ENCODE measurements around the gene CTSV.
"Not testable (repeated sequence)": the region's sequence is repeated elsewhere in the genome, so short reads cannot be mapped to it uniquely, and the experiment has no call there.

The CTSV gene

GRCh38 chr9:97072285-97072776, 33.4 kb upstream of the CTSV start:
- Histone ChIP-seq H3K9ac (ENCODE audit: low read length in 2 of 2) (no peak overlapping the region), H3K36me3 (ENCODE audit: control insufficient read depth in 2 of 2, insufficient read depth in 2 of 2, low read length in 2 of 2) (no peaks in the 10 kb centered on the region), H3K9me3 (ENCODE audit: control insufficient read depth in 2 of 2, low read length in 2 of 2) (no peaks in the 10 kb centered on the region), H3K4me1 (ENCODE audit: control insufficient read depth, insufficient read depth, low read length) (peaks cover 5% of the 10 kb centered on the region), H3K27me3 (ENCODE audit: control insufficient read depth in 1 of 2, insufficient read depth in 2 of 2, low read length in 2 of 2) (peaks cover 15 to 17% of the 10 kb centered on the region in 2 donors), H3K4me3 (ENCODE audit: low read length in 2 of 2) (no peak overlapping the region), H3K27ac (ENCODE audit: low read length) (no peak overlapping the region)

DNA sequence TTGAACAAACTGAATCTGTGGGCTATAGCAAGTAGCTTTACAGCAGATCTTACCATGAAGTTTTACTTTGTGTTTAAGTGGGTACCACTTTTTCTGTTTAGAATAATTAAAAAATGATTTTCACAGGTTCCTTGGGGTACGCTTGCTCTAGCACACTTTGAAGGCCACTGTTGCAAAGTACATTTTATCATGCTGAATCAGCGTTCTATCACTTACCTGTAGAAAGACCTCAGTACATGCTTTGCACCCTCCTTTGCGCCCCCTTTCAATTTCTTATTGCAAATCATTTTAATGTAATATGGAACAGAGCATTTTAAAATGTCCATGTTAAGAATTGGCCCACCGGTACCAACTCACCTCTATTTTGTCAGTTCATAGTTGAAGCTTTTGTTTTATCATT, 31.4 kb upstream of the CTSV start:
- H3K27me3 ChIP-seq (ENCODE audit: control insufficient read depth in 1 of 2, insufficient read depth in 2 of 2, low read length in 2 of 2); H3K27ac ChIP-seq (ENCODE audit: low read length); H3K4me1 ChIP-seq (ENCODE audit: control insufficient read depth, insufficient read depth, low read length); H3K36me3 ChIP-seq (ENCODE audit: control insufficient read depth in 2 of 2, insufficient read depth in 2 of 2, low read length in 2 of 2); H3K9me3 ChIP-seq (ENCODE audit: control insufficient read depth in 2 of 2, low read length in 2 of 2); H3K9ac ChIP-seq (ENCODE audit: low read length in 2 of 2); H3K4me3 ChIP-seq (ENCODE audit: low read length in 2 of 2): not testable (repeated sequence)

DNA sequence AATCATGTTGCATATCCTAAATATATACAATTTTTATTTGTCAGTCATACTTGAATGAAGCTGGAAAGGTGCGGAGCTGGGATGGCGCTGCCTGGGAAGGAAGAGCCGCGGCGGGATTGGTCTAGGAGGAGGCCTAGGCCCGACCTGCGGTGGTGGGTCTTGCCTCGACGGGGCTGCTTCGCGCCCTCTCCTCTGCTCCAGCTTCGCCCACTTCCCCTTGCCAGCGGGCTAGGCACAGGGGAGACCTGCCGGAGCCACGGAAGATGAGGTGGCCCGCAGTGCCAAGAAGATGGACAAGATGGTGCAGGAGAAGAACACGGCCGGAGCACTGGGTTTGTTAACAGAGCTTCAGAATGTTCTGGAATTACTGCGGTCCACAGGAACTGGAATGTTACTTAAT, 28.5 kb upstream of the CTSV start:
- Histone ChIP-seq H3K27ac (ENCODE audit: low read length) (no peak overlapping the region), H3K4me3 (ENCODE audit: low read length in 2 of 2) (no peak overlapping the region), H3K36me3 (ENCODE audit: control insufficient read depth in 2 of 2, insufficient read depth in 2 of 2, low read length in 2 of 2) (no peaks in the 10 kb centered on the region), H3K27me3 (ENCODE audit: control insufficient read depth in 1 of 2, insufficient read depth in 2 of 2, low read length in 2 of 2) (peaks cover 2 to 4% of the 10 kb centered on the region in 2 donors), H3K9ac (ENCODE audit: low read length in 2 of 2) (no peak overlapping the region), H3K9me3 (ENCODE audit: control insufficient read depth in 2 of 2, low read length in 2 of 2) (peaks cover 0 to 4% of the 10 kb centered on the region in 2 donors), H3K4me1 (ENCODE audit: control insufficient read depth, insufficient read depth, low read length) (no peaks in the 10 kb centered on the region)

DNA sequence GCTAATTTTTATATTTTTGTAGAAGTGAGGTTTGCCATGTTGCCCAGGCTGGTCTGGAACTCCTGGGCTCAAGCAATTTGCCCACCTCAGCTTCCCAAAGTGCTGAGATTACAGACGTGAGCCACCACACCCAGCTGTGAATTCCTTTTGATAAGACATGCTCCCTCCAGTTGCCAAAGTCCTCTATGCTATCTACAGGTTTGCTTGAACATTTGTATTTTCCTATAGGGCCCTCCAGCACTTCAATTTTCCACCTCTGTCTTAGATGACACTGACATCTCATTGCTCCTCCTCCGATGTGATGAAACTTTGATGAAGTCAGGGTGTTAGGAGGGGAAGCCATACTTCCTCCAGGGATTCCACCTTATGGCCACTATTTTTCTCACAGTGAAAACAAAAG, 25.2 kb upstream of the CTSV start:
- Histone ChIP-seq H3K4me1 (ENCODE audit: control insufficient read depth, insufficient read depth, low read length) (no peaks in the 10 kb centered on the region), H3K27me3 (ENCODE audit: control insufficient read depth in 1 of 2, insufficient read depth in 2 of 2, low read length in 2 of 2) (no peaks in the 10 kb centered on the region), H3K4me3 (ENCODE audit: low read length in 2 of 2) (no peak overlapping the region), H3K36me3 (ENCODE audit: control insufficient read depth in 2 of 2, insufficient read depth in 2 of 2, low read length in 2 of 2) (no peaks in the 10 kb centered on the region), H3K9ac (ENCODE audit: low read length in 2 of 2) (no peak overlapping the region), H3K9me3 (ENCODE audit: control insufficient read depth in 2 of 2, low read length in 2 of 2) (peaks cover 0 to 4% of the 10 kb centered on the region in 2 donors), H3K27ac (ENCODE audit: low read length) (no peak overlapping the region)

- no peak overlapping the region for H3K27ac ChIP-seq (ENCODE audit: low read length)
- no peaks in the 10 kb centered on the region for H3K4me1 ChIP-seq (ENCODE audit: control insufficient read depth, insufficient read depth, low read length)
- H3K4me3 ChIP-seq (ENCODE audit: low read length in 2 of 2): no peak overlapping the region
- H3K27me3 ChIP-seq (ENCODE audit: control insufficient read depth in 1 of 2, insufficient read depth in 2 of 2, low read length in 2 of 2): peaks cover 0 to 3% of the 10 kb centered on the region in 2 donors
- H3K9me3 ChIP-seq (ENCODE audit: control insufficient read depth in 2 of 2, low read length in 2 of 2): no peaks in the 10 kb centered on the region
- no peaks in the 10 kb centered on the region for H3K36me3 ChIP-seq (ENCODE audit: control insufficient read depth in 2 of 2, insufficient read depth in 2 of 2, low read length in 2 of 2)
- H3K9ac ChIP-seq (ENCODE audit: low read length in 2 of 2): no peak overlapping the region
These were observed 21.9 kb upstream of the CTSV start for GRCh38 chr9:97060796-97061195.

DNA sequence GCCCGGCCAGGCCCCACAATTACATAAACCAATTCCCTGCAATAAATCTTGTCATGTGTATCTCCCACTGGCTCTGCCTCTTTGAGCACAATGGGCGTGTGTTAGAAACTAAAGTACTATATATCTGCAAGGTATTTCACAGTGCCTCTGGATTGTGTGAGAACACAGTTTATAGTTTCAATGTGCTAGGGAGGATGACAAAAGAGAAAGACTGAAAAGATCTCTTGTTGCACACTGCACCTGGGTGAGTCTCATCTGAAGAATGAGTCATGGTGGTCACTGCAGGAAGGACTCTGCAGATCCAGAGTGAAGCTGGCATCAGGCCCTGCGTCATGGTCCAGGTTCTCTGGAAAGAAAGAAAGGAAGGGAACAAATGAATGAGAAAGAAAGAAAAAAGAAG, 20.7 kb upstream of the CTSV start:
- H3K27ac ChIP-seq (ENCODE audit: low read length): no peak overlapping the region
- H3K4me3 ChIP-seq (ENCODE audit: low read length in 2 of 2): no peak overlapping the region
- no peaks in the 10 kb centered on the region for H3K36me3 ChIP-seq (ENCODE audit: control insufficient read depth in 2 of 2, insufficient read depth in 2 of 2, low read length in 2 of 2)
- H3K27me3 ChIP-seq (ENCODE audit: control insufficient read depth in 1 of 2, insufficient read depth in 2 of 2, low read length in 2 of 2): peaks cover 2 to 3% of the 10 kb centered on the region in 2 donors
- H3K9me3 ChIP-seq (ENCODE audit: control insufficient read depth in 2 of 2, low read length in 2 of 2): no peaks in the 10 kb centered on the region
- no peak overlapping the region for H3K9ac ChIP-seq (ENCODE audit: low read length in 2 of 2)
- H3K4me1 ChIP-seq (ENCODE audit: control insufficient read depth, insufficient read depth, low read length): no peaks in the 10 kb centered on the region

GRCh38 chr9:97057651-97058050, 18.7 kb upstream of the CTSV start:
- H3K9me3 ChIP-seq (ENCODE audit: control insufficient read depth in 2 of 2, low read length in 2 of 2): no peaks in the 10 kb centered on the region
- no peak overlapping the region for H3K9ac ChIP-seq (ENCODE audit: low read length in 2 of 2)

DNA sequence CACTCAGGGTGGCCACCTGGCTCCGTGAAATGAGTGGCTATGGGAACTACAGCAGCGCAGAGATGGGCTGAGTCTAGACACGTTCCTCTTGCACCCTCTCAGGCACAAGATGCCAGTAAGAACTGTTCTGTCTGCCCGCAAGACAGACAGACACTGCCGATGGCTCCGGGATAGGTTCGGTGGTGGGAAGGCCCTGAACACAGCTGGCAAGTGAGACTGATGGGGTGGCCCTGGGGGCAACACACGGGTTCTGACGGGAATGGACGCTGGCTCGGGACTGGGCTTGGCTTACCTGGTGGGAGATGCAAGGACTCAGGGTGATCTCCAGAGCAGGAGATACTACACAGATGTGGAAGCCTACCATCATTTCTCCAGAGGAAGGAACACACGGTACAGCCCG, 16.9 kb upstream of the CTSV start:
- not testable (repeated sequence) for H3K4me1 ChIP-seq (ENCODE audit: control insufficient read depth, insufficient read depth, low read length); H3K9ac ChIP-seq (ENCODE audit: low read length in 2 of 2); H3K9me3 ChIP-seq (ENCODE audit: control insufficient read depth in 2 of 2, low read length in 2 of 2); H3K36me3 ChIP-seq (ENCODE audit: control insufficient read depth in 2 of 2, insufficient read depth in 2 of 2, low read length in 2 of 2); H3K27me3 ChIP-seq (ENCODE audit: control insufficient read depth in 1 of 2, insufficient read depth in 2 of 2, low read length in 2 of 2); H3K27ac ChIP-seq (ENCODE audit: low read length); H3K4me3 ChIP-seq (ENCODE audit: low read length in 2 of 2)

More at GRCh38 chr9:97057651-97058050, 18.7 kb upstream of the CTSV start:
- H3K4me3 ChIP-seq (ENCODE audit: low read length in 2 of 2): no peak overlapping the region
- H3K36me3 ChIP-seq (ENCODE audit: control insufficient read depth in 2 of 2, insufficient read depth in 2 of 2, low read length in 2 of 2): no peaks in the 10 kb centered on the region
- H3K27me3 ChIP-seq (ENCODE audit: control insufficient read depth in 1 of 2, insufficient read depth in 2 of 2, low read length in 2 of 2): peaks cover 6 to 7% of the 10 kb centered on the region in 2 donors
- H3K4me1 ChIP-seq (ENCODE audit: control insufficient read depth, insufficient read depth, low read length): no peaks in the 10 kb centered on the region
- no peak overlapping the region for H3K27ac ChIP-seq (ENCODE audit: low read length)

DNA sequence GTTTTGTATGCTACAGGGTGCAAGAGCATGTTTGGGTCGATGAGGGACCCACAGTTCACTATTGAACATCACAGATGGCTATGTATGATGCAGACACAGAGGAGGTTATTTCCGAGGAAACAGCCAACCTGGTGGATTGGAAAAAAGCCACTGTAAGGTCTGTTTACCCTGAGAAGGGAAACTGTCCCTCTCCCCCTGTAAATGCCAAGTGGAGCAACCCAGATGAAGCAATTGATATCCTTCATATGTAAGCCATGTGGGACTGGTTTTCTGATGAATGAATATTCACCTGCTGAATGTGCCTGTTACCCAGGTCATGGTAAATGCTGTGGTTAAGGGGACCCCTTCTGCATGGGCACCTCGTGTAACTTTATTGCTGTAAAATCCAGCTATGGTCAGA, 14.8 kb upstream of the CTSV start:
- Histone ChIP-seq H3K27me3 (ENCODE audit: control insufficient read depth in 1 of 2, insufficient read depth in 2 of 2, low read length in 2 of 2) (peaks cover 6 to 11% of the 10 kb centered on the region in 2 donors), H3K4me1 (ENCODE audit: control insufficient read depth, insufficient read depth, low read length) (no peaks in the 10 kb centered on the region), H3K9ac (ENCODE audit: low read length in 2 of 2) (no peak overlapping the region), H3K4me3 (ENCODE audit: low read length in 2 of 2) (no peak overlapping the region), H3K36me3 (ENCODE audit: control insufficient read depth in 2 of 2, insufficient read depth in 2 of 2, low read length in 2 of 2) (no peaks in the 10 kb centered on the region), H3K9me3 (ENCODE audit: control insufficient read depth in 2 of 2, low read length in 2 of 2) (no peaks in the 10 kb centered on the region), H3K27ac (ENCODE audit: low read length) (no peak overlapping the region)

GRCh38 chr9:97052735-97053134, 13.8 kb upstream of the CTSV start:
- H3K4me3 ChIP-seq (ENCODE audit: low read length in 2 of 2): no peak overlapping the region
- H3K36me3 ChIP-seq (ENCODE audit: control insufficient read depth in 2 of 2, insufficient read depth in 2 of 2, low read length in 2 of 2): no peaks in the 10 kb centered on the region
- no peak overlapping the region for H3K9ac ChIP-seq (ENCODE audit: low read length in 2 of 2)
- H3K27me3 ChIP-seq (ENCODE audit: control insufficient read depth in 1 of 2, insufficient read depth in 2 of 2, low read length in 2 of 2): peaks cover 5 to 11% of the 10 kb centered on the region in 2 donors
- H3K4me1 ChIP-seq (ENCODE audit: control insufficient read depth, insufficient read depth, low read length): no peaks in the 10 kb centered on the region
- no peak overlapping the region for H3K27ac ChIP-seq (ENCODE audit: low read length)
- H3K9me3 ChIP-seq (ENCODE audit: control insufficient read depth in 2 of 2, low read length in 2 of 2): no peaks in the 10 kb centered on the region

DNA sequence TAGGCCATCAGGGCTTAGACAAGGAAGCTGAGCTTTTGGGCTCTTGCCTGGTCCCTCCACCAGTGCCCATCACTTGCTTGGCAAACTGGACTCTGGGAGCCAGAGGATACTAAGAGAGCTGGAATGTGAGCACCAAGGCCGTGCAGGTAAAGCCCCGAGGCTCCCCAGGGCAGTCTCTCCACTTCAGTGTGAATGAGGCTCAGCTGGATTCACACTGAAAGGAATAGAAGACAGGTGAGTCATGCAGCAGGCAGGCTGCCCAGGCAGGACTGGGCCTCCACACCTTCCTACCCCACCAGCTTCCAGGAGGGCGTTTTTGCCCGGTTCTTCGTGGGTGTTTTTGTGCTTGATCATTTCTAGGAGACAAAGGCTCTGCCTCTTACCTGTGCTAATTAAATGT, 7.3 kb upstream of the CTSV start:
- H3K27me3 ChIP-seq (ENCODE audit: control insufficient read depth in 1 of 2, insufficient read depth in 2 of 2, low read length in 2 of 2): peaks cover 0 to 9% of the 10 kb centered on the region in 2 donors
- peaks cover 0 to 5% of the 10 kb centered on the region in 2 donors for H3K9me3 ChIP-seq (ENCODE audit: control insufficient read depth in 2 of 2, low read length in 2 of 2)
- H3K27ac ChIP-seq (ENCODE audit: low read length): no peak overlapping the region
- H3K9ac ChIP-seq (ENCODE audit: low read length in 2 of 2): no peak overlapping the region
- no peak overlapping the region for H3K4me3 ChIP-seq (ENCODE audit: low read length in 2 of 2)
- H3K4me1 ChIP-seq (ENCODE audit: control insufficient read depth, insufficient read depth, low read length): no peaks in the 10 kb centered on the region
- no peaks in the 10 kb centered on the region for H3K36me3 ChIP-seq (ENCODE audit: control insufficient read depth in 2 of 2, insufficient read depth in 2 of 2, low read length in 2 of 2)
